GM19452 (cell line): ENCODE measurements around the gene KNCN.

ENCODE experiments used
- ATAC-seq: cut with Tn5 transposase; IDR thresholded peaks from one replicate; pipeline ENCODE4 v1.9.1; 2021; ENCODE audit not compliant: unreplicated experiment

Gene KNCN

DNA sequence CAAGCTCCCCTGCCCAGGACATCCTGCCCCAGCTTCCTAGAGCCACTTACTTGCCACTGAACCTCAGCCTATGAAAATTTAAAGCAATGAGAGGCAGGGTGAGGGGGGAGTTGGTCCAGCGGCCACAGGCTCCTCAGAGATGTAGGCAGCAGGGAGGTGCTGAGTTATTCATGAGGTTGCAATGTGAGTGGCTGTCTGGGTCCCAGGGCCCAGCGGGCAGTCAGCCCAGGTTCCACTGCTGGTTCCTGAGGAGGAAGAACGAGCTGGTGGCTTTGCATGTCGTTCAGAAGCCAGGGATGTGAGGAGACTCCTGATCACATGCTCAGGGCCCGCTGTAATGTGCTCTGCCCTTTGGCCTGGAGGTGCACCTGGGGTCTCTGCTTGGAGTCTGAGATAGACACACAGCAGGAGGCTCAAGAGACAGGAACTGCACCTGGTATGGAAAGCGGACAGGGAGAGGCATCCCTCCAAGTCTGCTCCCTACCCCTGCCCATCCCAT, at the start of gene KNCN:
TSS of gene KNCN (minus strand) at position 51 of the 499 bp plus-strand sequence. CDS start 432 bp downstream, outside the sequence.
- no peak for ATAC-seq

DNA sequence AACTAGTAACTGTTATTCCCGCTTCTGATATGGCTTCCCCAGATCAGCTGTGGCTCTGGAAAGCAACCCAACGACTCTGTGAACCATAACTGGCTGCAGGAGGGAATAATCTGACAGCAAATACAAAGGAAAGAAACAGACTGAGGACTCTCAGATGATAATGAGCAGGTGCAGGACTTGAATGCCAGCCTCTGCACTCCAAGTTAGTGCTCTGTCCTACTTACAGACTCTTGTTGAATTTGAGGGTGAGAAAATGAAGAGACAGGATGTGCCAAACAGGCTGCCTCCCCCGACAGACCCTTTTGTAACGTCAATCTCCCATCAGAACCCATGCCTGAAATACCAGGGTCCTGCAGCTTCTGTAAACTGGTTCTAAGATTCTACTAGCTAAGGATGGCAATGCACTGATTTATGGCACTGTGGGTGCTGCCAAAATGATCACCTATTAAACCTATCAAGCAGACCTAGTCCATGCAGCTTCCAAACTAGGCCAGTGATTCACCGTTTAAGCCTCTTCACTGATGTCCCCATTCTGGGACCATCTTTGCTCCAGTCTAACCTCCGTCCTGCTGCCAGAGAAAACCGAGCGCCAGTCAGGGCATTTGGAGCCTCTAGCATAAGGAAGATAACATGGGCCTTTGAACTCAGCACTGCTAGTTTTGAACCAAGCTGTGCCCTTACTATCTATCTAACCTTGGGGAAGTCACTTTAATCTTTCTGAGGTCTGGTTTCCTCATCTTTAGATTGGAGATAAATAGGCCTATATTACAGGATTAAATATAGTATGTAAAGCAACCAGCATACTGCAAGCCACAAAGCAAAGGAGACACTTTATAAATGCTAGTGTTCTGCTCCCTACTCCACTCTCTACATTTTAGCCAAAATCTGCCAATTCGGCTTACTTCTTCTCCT, 47.9 kb upstream of the KNCN start:
- no peak for ATAC-seq

DNA sequence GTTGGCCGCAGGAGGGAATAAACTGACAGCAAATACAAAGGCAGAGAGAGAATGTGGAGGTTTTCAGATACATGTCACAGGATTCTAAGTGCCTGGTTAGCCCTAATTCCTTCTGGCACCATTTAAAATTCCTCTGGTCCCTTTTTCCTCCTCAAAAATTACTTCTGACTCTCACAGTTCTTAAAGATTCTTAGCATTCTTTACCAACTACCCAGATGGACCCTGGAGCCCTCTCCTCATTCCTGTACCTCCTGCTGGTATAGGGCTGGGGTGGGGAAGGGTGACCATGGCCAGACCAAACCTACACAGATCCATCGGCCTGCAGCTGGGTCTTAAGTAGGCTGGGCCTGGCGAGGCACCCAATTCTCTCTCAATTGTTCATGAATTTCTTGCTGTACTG, 45.4 kb upstream of the KNCN start:
- no peak for ATAC-seq

DNA sequence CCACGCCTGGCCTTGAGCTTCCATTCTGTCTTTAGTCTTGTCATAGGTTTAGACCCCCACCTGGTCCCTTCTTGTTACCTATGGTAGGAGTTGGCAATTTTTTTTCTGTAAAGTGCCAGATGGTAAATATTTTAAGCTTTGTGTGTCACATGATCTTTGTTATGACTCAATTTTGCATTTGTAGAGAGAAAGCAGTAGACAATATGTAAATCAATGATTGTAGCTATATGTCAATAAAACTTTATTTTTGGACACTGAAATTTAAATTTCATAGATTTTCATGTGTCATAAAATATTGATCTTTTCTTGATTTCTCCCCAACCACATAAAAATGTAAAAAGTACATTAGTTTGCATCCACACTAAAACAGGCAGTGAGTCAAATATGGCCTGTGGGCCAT, 44.6 kb upstream of the KNCN start:
- no peak for ATAC-seq

DNA sequence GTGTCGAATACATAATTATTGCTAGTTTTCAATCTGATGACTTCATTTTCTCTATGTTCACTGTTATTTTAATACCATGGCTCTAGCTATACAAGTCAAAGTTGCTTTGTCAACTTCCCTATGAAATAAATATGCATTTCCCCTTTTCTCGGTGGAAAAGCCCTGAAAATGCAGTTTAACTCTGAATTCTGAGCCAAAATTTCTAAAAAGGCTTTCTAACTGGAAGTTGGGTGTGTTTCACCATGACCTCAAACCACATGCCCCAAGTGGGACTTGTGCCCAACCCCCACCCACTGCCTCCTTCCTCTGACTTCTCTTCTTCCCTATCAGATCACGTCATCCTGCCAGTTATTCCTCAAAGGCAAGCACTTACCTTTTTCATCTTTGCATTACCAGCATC, 43.7 kb upstream of the KNCN start:
- no peak for ATAC-seq

DNA sequence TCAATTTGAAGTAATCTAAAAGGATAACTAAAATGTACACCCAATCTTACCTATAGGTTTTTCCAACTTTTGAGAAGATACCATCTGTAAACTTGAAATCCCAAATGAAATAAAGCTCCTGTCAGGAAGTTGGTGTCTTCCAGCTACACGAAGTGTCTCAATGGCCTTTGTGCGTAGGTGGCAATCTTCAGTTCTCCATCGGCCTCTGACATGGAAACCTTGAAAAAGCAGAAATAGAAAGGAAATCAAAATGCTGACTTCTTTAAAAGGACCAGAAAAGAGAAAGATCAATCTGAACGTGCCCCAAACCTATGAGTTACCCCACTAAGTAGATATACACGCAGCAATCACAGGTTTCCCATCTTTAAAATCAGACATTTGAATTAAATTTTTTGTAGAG, 42.6 kb upstream of the KNCN start:
- no peak for ATAC-seq

DNA sequence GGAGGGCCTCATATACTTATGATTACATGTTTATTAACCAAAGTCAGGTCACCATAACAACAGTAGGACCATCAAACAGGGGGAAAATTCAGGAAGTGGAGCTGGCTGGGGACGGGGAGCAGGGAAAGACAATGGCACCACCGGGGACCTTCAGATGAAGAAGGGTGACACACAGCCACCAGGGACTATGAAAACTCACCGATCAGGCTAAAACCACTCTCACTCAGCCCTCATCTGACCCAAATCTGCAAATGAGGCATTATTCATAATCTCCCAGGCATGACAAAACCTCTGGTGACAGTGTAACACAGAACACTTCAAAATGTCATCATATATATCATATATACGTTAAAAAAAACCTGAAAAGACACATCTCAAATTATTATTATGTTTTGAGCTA, 41.4 kb upstream of the KNCN start:
- ATAC-seq = no peak

DNA sequence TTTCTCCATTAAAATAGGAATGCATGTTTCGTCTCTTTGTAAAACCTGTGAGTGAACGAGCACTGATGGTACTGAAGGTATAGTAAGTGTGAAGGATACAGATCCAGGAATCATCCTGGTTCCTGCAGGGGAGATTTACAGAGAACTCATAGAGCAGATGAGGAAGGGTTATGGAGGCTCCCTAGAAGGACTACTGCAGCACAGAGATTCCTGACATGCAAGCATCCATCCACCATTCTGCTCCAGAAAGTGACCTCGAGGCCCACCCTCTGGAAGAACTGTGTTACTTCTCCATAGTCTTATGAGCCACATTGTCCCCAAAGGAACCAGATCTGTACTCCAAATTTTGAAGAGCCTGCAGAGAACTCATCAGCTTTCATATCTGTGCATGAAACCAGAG, 38.1 kb upstream of the KNCN start:
- ATAC-seq = no peak

DNA sequence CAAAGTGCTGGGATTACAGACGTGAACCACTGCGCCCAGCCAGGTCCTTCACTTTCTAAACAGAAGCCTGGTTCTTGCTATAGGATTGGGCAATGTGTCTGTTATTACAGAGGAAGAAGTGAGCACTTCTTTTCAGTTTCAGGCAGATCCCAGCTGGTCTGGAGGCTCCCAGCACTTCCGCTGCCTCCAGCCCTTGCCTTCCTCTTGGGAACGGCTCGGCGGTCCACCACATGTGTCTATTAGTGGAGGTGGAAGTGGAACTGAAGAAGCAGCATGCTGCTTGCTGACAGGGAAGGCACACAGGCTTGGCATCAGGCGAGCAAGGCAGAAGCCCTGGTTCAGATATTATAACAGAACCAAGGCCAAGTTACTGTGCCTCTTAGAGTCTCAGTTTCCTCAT, 35.6 kb upstream of the KNCN start:
- no peak for ATAC-seq

DNA sequence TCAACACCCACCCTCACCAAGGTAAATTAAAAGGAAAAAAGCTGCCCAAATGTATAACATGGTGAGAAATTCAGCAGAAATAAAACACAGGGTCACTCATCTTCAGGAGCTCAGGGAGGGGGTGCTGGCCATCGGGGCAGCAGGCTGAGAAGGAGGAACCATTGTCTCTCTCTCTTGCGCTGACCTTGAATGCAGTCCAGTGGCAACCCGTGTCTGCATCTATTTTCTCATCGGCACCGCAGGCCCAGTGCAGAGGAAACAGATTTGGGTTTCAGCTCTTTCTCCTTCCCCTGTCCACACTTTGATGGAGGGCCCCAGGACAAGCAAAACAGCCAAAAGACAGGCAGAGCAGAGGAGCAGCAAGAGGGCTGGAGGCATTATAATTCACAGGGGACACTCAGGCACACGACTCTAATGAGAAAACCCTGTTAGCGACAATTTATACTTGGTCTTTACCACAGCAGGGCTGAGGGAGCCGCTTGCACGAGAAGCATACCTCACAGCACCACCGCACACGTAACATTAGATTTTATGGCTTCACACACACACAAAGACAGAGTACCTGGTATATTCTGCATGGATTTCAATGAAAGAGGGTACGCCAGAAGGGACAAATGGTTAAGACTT, 34.0 kb upstream of the KNCN start:
- no peak for ATAC-seq

DNA sequence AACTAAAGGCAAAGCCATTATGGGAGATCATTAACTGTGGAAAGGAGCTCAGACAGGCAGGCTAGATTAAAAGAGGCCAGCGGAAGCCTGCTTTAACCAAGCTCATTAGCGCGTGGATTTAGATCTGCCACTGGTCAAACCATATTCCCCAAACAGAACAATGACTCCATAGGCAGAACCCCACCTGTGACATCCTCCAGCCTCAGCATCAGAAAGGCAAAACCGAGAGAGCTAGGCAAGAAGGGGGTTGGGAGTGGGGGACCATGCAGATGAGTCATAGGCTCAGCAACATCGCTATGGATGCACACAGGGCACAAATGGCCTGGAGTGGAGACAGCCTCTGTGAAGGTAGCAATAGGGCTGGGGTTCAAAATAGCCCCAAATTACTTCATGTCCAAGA, 32.0 kb upstream of the KNCN start:
- no peak for ATAC-seq

DNA sequence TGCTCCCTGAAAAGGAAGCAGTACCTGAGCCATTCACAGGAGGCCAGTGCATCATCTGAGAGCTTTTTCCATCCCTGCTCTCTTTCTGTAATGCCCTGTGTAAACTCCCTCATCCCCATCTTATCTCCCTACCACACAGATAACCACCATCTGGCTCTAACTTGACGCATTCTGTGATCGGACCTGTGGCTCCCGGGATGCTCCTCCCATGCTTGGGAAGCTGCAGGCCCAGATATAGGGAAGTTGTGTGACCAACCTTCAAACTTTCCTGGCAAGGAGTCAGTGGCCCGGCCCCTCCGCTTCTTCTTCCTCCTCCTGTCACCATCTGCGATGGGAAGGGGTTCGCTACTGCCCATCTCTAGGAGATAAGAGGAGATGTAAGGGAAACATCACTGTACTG, 31.5 kb upstream of the KNCN start:
- no peak for ATAC-seq

DNA sequence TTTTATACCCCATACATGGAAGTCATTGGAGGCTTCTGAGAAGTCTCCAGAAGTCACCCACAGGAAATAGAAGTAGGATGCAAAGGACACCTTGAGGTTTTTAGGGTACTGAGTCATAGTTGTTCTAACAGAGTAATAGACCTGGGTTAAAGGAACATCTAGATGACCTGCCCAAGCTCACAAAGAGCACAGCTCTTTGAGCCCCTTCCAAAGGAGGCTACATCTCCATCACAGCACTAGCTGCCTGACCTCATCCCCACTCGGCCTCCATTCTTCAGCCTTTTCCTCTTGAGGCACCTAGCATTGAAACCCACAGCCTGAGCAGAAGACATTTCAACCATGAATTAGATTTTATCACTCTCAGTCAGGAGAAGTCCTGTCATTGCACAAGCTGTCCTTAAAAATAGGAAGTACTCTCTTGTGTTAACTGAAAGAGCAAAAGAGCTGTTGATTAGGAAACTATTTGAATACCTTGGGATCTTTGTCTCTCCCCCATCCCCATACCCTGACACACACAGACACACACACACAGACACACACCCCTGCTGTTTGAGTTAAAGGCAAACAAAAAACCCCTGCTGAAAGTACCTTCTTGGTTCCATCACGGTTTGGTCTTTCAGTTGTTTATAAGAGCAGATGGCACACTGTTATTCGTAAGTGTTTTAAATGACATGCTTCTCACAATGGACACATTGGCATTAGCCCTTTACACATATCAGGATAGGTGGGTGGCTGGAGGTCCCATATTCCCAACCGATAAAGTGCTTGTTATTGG, 30.4 kb upstream of the KNCN start:
- no peak for ATAC-seq

DNA sequence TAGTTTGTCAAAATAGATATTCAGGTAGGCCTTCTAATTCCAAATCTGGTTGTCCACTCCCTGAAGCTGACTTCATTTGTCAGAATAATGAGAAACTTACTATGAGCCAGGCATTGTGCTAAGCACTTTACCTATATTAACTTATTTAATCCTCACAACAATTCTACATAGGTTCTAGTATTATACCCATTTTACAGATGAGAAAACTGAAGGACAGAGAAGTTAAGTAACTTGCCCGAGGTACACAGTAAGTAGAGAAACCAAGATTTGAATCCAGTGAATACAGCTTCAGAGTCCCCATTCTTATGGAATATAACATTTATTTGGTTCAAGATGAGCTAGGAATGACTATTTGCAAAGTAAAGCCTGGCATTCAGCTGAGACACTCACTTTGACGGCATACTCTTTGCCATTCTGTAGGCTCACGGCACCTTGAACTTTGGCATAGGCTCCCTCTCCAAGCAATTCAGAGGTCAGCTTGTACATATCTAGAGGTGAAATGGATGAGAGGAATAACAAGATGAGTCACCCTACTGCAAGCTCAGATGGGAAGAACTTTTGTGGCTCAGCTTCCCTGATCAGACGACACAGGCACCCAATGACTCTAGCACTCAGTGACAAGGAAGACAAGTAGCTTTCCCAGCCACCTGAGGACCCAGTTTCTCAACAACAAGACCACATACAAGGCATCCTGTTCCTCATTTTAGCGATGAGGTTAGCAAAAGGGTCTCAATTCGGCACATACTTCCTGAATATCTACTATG, 28.9 kb upstream of the KNCN start:
- ATAC-seq = no peak

DNA sequence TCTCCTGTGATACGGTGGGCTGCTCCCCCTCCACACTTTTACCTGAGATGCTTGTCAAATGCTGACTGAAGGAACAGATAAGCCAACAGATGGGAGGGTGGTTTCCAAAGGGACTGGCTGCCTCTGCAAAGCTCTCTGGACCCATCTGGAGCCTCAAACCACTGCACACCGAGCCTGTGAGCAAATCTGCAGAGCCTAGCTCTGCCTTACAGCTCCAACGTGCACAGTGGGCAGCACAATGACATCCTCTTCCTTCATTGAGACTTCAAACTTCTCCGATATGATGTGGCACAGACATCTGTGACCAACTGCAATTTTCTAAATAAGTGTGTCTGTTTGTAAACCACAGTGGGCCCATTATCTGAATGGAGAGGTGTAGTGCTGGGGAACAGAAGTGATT, 26.2 kb upstream of the KNCN start:
- no peak for ATAC-seq

DNA sequence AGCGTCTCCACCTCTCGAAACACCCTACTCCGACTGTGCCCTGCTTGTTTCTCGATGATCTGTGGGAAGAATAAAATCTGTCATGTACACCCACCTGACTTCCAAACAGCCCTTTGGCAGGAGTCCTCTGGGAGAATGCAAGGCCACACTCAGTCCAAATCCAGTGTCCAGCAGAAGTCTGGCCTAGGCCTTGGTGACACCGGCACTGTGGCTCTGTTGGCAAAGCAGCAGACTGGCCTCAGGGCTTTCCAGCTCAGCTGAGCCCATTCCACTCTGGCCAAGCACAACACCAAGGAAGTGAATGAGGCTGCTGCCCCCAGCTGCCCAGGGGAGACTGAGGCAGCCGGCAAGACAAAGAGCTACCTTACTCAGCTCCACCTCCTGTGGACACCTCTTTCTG, 25.1 kb upstream of the KNCN start:
- no peak for ATAC-seq

DNA sequence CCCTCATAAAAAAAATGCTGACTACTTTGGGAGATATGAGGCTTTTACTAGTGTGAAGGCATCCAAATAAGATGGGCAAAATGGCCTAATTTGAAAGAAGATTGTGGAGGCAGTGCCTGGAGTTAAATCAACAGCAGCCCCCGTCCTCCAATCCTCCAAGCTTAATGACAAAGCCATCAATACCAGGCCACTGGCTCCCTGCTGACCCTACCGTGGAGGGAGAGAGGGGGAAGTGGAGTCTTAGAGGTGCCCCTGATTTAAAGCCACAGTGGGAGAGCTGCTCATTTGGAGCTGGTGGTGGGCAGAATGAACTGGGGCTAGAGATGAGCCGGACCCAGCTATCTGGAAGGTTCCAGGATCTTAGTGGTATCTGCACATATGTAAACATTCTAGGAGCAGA, 24.3 kb upstream of the KNCN start:
- no peak for ATAC-seq

DNA sequence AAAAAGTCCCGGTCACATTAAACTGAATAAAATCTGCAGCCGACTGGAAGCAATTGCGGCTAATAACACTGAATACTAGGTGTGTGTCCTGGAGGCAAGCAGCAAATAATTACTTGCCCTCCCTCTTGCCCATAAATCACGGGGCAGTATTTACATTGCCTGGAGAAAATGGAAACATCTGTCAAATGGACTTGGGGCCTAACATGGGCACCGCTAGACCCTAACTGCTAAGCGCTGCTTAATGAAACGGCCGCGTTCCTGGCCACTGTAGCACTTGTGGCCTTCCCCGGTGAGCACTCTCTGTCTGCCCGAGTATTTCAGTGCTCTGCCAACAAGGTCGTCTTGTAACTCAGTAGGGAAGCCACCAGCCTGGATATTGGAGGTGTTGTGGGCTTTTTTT, 23.9 kb upstream of the KNCN start:
- ATAC-seq = no peak

DNA sequence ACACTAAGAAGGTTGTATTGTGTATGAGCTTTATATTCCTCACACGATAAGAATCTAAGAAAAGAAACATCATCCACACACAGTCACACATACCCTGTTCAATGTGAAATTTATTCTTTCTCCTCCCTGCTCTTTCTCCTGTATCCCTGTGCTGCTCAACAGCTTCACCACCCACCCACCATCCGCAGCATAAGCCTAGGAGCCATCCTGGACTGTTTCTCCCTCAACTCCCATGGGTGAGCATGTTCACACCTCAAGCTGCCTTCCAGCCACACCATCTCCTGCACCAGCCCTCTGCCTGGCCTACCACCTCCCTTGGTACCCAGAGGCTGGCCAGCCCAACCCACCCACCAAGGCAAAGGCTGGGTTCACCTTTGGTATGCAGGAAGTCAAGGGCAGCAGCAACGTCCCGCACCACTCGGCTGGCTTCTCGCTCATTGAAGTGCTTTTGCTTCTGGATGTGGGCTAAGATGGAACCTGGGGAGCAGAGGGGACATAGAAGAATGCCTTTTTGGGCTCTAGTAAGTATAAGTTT, 20.3 kb upstream of the KNCN start:
- no peak for ATAC-seq

DNA sequence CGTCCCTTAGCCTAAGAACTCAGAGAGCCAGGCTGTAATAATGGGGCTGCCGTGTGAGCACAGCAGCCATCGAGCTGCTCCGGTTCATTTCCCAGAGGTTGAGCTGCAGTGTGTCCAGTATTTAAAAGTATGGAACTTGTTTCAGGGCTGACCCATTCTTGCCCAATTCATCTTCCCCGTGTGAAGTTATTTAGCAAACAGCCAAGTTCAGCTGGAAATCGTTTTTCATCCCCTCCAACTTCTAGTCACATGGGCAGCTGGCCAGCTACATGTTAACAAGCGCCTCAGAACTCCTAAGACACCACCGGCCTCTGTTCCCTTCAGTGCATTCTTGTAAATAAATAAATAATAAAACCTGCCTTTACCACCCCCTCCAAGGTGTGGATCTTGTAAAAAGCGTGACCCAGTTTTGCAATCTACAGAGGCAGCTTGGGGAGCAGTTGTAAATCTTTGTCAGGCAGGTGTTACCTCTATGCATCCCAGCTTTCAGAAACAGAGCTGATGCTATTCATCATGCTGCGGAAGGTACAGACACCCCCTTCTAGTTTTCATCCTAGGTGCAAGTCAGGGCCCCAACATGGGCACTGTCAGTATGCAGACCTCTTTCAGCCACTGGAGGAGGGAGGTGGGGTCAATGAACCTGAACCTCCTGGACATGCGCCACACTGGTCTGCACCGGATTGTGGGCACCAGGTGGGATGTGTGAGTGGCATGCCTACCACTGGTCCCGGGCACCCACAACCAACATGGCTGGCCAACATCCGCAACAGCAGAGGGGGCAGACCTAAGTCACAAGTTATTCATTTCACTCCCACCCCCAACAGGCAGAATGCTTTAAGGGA, 18.7 kb upstream of the KNCN start:
- ATAC-seq = no peak
